ENCODE measurements around the gene LPGAT1.

Gene LPGAT1

DNA sequence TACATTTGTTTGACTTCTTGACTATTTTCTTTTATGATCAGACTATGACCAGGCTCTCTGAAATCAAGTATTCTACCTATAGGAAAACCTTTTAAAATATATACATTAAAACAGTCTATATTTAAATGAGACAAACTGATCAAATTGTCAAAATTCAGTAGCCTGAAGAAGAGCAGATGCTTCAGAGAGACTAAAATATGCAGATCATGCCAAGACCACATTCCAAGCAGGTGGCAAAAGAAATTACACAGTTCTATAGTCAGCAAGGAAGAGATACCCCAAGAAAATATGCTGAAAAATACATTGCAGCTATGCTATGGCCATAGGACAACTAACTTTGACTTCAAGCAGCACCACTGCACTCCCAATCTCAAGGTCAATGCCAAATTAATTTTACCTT is 3.5 kb downstream of the LPGAT1 start:
- TF ChIP-seq, protein P1, sequence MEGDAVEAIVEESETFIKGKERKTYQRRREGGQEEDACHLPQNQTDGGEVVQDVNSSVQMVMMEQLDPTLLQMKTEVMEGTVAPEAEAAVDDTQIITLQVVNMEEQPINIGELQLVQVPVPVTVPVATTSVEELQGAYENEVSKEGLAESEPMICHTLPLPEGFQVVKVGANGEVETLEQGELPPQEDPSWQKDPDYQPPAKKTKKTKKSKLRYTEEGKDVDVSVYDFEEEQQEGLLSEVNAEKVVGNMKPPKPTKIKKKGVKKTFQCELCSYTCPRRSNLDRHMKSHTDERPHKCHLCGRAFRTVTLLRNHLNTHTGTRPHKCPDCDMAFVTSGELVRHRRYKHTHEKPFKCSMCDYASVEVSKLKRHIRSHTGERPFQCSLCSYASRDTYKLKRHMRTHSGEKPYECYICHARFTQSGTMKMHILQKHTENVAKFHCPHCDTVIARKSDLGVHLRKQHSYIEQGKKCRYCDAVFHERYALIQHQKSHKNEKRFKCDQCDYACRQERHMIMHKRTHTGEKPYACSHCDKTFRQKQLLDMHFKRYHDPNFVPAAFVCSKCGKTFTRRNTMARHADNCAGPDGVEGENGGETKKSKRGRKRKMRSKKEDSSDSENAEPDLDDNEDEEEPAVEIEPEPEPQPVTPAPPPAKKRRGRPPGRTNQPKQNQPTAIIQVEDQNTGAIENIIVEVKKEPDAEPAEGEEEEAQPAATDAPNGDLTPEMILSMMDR (IDR thresholded peaks at IDR 0.05) = no peak
- no peak for TF ChIP-seq ZFX (IDR thresholded peaks at IDR 0.05; ENCODE audit: borderline replicate concordance)
- no peak overlapping the region for H3K27ac ChIP-seq

DNA sequence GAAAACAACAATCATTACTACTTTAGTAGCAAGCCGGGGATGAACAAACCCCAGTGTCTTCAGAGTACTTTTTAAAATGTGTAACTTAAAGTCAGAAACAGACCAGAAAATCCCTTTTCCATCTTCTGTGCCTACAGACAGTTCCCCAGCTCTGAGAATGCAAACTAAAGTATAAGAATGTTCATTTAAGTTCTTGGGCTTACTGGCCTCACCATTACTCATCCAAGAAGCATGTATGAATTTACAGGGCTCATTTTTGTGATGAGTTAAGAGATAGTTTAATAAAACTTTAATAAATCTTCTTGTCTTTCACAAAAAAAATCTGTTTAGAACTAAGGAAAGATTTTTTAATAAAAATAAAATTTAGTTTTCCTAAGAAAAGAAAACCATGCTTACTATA is 4.6 kb downstream of the LPGAT1 start:
- no peak overlapping the region for H3K27ac ChIP-seq
- TF ChIP-seq, protein P1 (IDR thresholded peaks at IDR 0.05) = no peak
- TF ChIP-seq ZFX (IDR thresholded peaks at IDR 0.05; ENCODE audit: borderline replicate concordance) = no peak

DNA sequence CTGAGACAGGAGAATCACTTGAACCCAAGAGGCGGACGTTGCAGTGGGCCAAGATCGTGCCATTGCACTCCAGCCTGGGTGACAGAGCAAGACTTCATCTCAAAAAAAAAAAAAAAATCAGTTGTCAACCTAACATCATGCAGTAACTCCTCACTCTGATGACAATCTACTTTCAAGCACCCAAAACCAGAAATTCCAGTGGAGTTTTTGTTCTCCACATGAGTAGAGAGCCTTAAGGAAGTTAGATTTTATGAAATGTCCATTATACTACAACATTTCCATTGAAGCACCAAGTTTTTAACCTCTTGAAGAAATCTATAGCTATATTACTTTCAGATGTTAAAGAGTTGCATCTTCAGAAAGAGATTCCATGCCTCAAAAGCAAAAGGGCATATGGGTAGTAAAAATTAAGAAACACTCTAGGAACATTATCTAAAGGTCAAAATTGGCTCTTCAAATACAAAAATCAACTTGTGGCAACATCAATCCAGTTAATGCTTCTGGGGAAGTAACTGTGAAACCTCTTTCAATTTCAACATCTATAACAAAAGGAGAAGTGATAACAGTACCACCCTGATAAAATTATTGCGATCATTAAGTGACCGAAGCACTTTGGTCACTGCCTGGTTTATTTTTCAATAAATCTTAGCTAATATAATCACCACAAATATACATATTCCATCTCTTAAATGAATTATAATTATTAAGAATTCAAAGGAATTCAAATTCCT is 7.7 kb downstream of the LPGAT1 start:
- TF ChIP-seq, protein P1 (IDR thresholded peaks at IDR 0.05) = no peak
- TF ChIP-seq ZFX (IDR thresholded peaks at IDR 0.05; ENCODE audit: borderline replicate concordance) = no peak
- no peak overlapping the region for H3K27ac ChIP-seq

DNA sequence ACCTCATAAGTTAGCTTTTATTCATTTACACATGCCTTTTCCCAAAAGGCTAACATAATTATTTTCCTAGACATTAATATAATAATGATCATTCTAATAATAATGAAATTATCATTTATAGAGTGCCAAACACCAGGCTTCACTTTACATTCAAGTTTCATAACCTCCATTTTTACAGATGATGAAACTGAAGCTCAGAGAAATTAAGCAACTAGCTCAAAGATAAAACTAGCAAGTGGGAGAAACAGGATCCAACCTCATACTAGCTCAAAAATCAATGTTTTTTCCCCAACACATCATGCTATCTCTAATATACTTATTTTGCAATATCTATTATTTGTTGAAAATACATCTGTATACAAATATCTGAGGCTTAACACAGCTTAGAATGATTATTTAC is 14.0 kb downstream of the LPGAT1 start:
- H3K27ac ChIP-seq = no peak overlapping the region
- no peak for TF ChIP-seq ZFX (IDR thresholded peaks at IDR 0.05; ENCODE audit: borderline replicate concordance)
- TF ChIP-seq, protein P1 (IDR thresholded peaks at IDR 0.05) = no peak

DNA sequence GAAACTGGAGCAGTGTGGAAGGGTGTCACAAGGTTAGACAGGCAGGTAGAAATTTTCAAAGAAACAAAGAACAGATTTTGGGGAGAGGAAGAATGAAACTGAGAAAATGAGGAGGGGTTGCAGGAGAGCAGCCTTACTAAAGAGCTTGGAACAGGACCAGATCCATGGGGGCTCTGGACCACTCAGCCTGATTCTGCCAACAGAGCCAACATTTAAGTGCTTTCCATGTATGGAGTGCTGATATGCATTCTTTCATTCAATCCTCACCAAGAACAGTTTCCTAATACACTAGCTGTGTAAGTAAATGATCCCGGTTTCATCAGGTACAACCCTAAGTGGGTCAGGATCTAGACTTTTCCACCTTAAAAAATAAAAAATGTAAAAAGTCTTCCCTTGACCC is 16.2 kb downstream of the LPGAT1 start:
- TF ChIP-seq, protein P1 (IDR thresholded peaks at IDR 0.05) = no peak
- TF ChIP-seq ZFX (IDR thresholded peaks at IDR 0.05; ENCODE audit: borderline replicate concordance) = no peak
- H3K27ac ChIP-seq = no peak overlapping the region

DNA sequence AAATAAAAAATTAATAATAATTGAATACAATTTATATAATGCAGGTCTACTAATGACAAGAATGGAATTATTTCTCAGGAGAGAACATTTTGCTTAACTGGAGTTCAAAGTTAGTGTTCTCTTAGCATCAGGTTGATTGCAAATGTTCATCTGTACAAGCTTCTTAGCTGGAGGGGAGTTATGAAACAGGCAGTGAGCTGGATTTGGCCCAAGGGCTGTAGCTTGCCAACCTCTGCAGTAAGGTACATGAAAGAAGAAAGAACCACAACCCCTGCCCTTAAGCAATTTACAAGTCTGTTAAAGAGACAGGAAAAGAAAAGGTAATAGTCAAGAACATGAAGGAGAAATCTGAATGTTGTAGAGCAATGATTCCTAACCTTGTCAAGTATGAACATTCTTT is 17.0 kb downstream of the LPGAT1 start:
- TF ChIP-seq, protein P1 (IDR thresholded peaks at IDR 0.05) = no peak
- no peak for TF ChIP-seq ZFX (IDR thresholded peaks at IDR 0.05; ENCODE audit: borderline replicate concordance)
- H3K27ac ChIP-seq = no peak overlapping the region

DNA sequence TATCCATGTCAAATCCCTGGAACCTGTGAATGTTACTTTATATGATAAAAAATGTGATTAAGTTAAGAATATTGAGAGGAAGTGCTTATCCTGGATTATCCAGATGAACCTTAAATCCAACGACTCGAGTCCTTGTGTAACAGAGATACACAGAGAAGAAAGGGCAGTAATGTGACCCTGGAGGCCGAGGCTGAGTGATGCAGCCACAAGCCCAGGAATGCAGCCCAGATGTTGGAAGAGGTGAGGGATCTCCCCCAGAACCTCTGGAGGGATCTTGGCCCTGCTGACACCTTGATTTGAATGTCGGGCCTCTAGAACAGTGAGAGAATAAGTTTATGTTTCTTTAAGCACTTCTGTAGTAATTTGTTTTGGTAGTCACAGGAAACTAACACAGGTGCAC is 18.0 kb downstream of the LPGAT1 start:
- no peak for TF ChIP-seq ZFX (IDR thresholded peaks at IDR 0.05; ENCODE audit: borderline replicate concordance)
- TF ChIP-seq, protein P1 (IDR thresholded peaks at IDR 0.05) = no peak
- no peak overlapping the region for H3K27ac ChIP-seq
